Left renal cortex interstitium (tissue), 4 donors: Measurements from ENCODE around the gene SYNC. TPM values are rescaled to one million over a fixed set of nuclear protein-coding genes. Genes with fewer than 3 reads are reported as not detected.
A peak's percentile ranks its signal among the peaks of the same experiment; 100 is the strongest.
"Not testable (repeated sequence)": the region's sequence is repeated elsewhere in the genome, so short reads cannot be mapped to it uniquely, and the experiment has no call there.

Source experiments
- DNase-seq, 4 donors: peaks; one replicate each; pipeline ENCODE4 v3.0.0-alpha.2; 2013; ENCODE audit warnings: low read depth in 4 of 4, low spot score in 2 of 4, missing footprints in 1 of 4
- polyA plus RNA-seq, 4 donors: library from polyadenylated mRNA; unstranded; fragments of 120-200 nt; gene quantifications; one replicate each; pipeline ENCODE4 v1.2.1, GENCODE V29; 2013; ENCODE audit not compliant: insufficient read length in 4 of 4

The SYNC gene
- polyA plus RNA-seq, 4 donors = 1.2 to 3.0 (median 1.5) TPM

- no peak for DNase-seq
These were observed 23.0 kb upstream of the SYNC start for GRCh38 chr1:32725615-32725982.

GRCh38 chr1:32724678-32725614 lies 22.4 kb upstream of the SYNC start:
- DNase-seq = no peak

GRCh38 chr1:32719681-32720275 lies 17.2 kb upstream of the SYNC start:
- no peak for DNase-seq

- no peak for DNase-seq
These were observed 16.0 kb upstream of the SYNC start for GRCh38 chr1:32718527-32718926.

- no peak for DNase-seq
These were observed 15.5 kb upstream of the SYNC start for GRCh38 chr1:32718036-32718435.

GRCh38 chr1:32717503-32717902 lies 14.9 kb upstream of the SYNC start:
- DNase-seq = no peak

GRCh38 chr1:32716312-32717148 lies 14.0 kb upstream of the SYNC start:
- peak in 2 of 4 donors; percentile 78 to 83 for DNase-seq

GRCh38 chr1:32715901-32716311 lies 13.3 kb upstream of the SYNC start:
- DNase-seq = no peak

- DNase-seq = no peak
These were observed 11.7 kb upstream of the SYNC start for GRCh38 chr1:32714277-32714676.

- DNase-seq = no peak
These were observed 10.5 kb upstream of the SYNC start for GRCh38 chr1:32713081-32713480.

GRCh38 chr1:32711221-32711620 lies 8.7 kb upstream of the SYNC start:
- DNase-seq = not testable (repeated sequence)

- no peak for DNase-seq
These were observed 6.9 kb upstream of the SYNC start for GRCh38 chr1:32709476-32709875.

- DNase-seq = no peak
These were observed 6.5 kb upstream of the SYNC start for GRCh38 chr1:32709075-32709474.

GRCh38 chr1:32706491-32706890 lies 3.9 kb upstream of the SYNC start:
- no peak for DNase-seq

GRCh38 chr1:32705516-32705915 lies 2.9 kb upstream of the SYNC start:
- no peak for DNase-seq

GRCh38 chr1:32703479-32704291 lies 1.1 kb upstream of the SYNC start:
- no peak for DNase-seq

- no peak for DNase-seq
These were observed 495 bp downstream of the SYNC start for GRCh38 chr1:32701951-32702598.

GRCh38 chr1:32701421-32701911 lies 1.1 kb downstream of the SYNC start:
- no peak for DNase-seq

- not testable (repeated sequence) for DNase-seq
These were observed 5.6 kb downstream of the SYNC start for GRCh38 chr1:32696996-32697395.

GRCh38 chr1:32696041-32696440 lies 6.5 kb downstream of the SYNC start:
- DNase-seq = no peak
